ENCODE data around the gene RXRG.

The RXRG gene

GRCh38 chr1:165456114-165456513, 11.2 kb upstream of the RXRG start:
- H3K27ac ChIP-seq = no peak overlapping the region
- no peak overlapping the region for H3K4me3 ChIP-seq (ENCODE audit: low read depth, low read length)
- no peak for DNase-seq
- H3K27me3 ChIP-seq (replicated peaks) = no peaks in the 10 kb centered on the region
- in situ Hi-C loops (cut with HindIII; ENCODE audit: low pct_ligation_motif_present, low sequenced_read_pairs) = no loop called here
- no peak for TF ChIP-seq CTCF (IDR thresholded peaks at IDR 0.05; ENCODE audit: low read depth, low read length, missing control alignments)
- H3K36me3 ChIP-seq (replicated peaks) = no peaks in the 10 kb centered on the region

GRCh38 chr1:165455111-165455510, 10.2 kb upstream of the RXRG start:
- Histone ChIP-seq H3K27ac (no peak overlapping the region), H3K36me3 (replicated peaks) (no peaks in the 10 kb centered on the region), H3K4me3 (ENCODE audit: low read depth, low read length) (no peak overlapping the region), H3K27me3 (replicated peaks) (no peaks in the 10 kb centered on the region)
- in situ Hi-C loops (cut with HindIII; ENCODE audit: low pct_ligation_motif_present, low sequenced_read_pairs) = no loop called here
- no peak for DNase-seq
- TF ChIP-seq CTCF (IDR thresholded peaks at IDR 0.05; ENCODE audit: low read depth, low read length, missing control alignments) = no peak

GRCh38 chr1:165454091-165454610, 9.2 kb upstream of the RXRG start:
- Histone ChIP-seq H3K27ac (no peak overlapping the region), H3K36me3 (replicated peaks) (no peaks in the 10 kb centered on the region), H3K4me3 (ENCODE audit: low read depth, low read length) (no peak overlapping the region), H3K27me3 (replicated peaks) (no peaks in the 10 kb centered on the region)
- in situ Hi-C loops (cut with HindIII; ENCODE audit: low pct_ligation_motif_present, low sequenced_read_pairs) = no loop called here
- no peak for TF ChIP-seq CTCF (IDR thresholded peaks at IDR 0.05; ENCODE audit: low read depth, low read length, missing control alignments)
- no peak for DNase-seq

- Histone ChIP-seq H3K36me3 (replicated peaks) (no peaks in the 10 kb centered on the region), H3K27ac (no peak overlapping the region), H3K27me3 (replicated peaks) (no peaks in the 10 kb centered on the region), H3K4me3 (ENCODE audit: low read depth, low read length) (no peak overlapping the region)
- TF ChIP-seq CTCF (IDR thresholded peaks at IDR 0.05; ENCODE audit: low read depth, low read length, missing control alignments) = no peak
- no peak for DNase-seq
- in situ Hi-C loops (cut with HindIII; ENCODE audit: low pct_ligation_motif_present, low sequenced_read_pairs) = no loop called here
Observed at GRCh38 chr1:165452336-165453130, 7.6 kb upstream of the RXRG start.

- in situ Hi-C loops (cut with HindIII; ENCODE audit: low pct_ligation_motif_present, low sequenced_read_pairs) = no loop called here
- no peak for DNase-seq
- no peak for TF ChIP-seq CTCF (IDR thresholded peaks at IDR 0.05; ENCODE audit: low read depth, low read length, missing control alignments)
- Histone ChIP-seq H3K4me3 (ENCODE audit: low read depth, low read length) (no peak overlapping the region), H3K36me3 (replicated peaks) (no peaks in the 10 kb centered on the region), H3K27ac (no peak overlapping the region), H3K27me3 (replicated peaks) (no peaks in the 10 kb centered on the region)
Observed at GRCh38 chr1:165451691-165452090, 6.8 kb upstream of the RXRG start.

Measured in brain microvascular endothelial cell (primary cell).